HFF-Myc (cell line): ENCODE data around the gene FBLIM1.
A peak's percentile ranks its signal among the peaks of the same experiment; 100 is the strongest.

Source experiments
- DNase-seq: peaks from one replicate; pipeline ENCODE4 v3.0.0-alpha.2; 2011; ENCODE audit warnings: low read depth; ENCODE audit errors: extremely low read depth
- H3K4me3 ChIP-seq: replicated peaks from 2 replicates; pipeline ENCODE4 v1.5.1; 2011; ENCODE audit warnings: low read depth, mild to moderate bottlenecking, control low read depth, low read length
- TF ChIP-seq, protein P1 (sequence below): IDR thresholded peaks from 2 replicates; pipeline ENCODE4 v1.5.1; 2012; ENCODE audit warnings: mild to moderate bottlenecking, low read depth, low read length, control low read depth; ENCODE audit errors: missing control alignments

The FBLIM1 gene

GRCh38 chr1:15739259-15739658 lies 19.3 kb upstream of the FBLIM1 start:
- TF ChIP-seq, protein P1, sequence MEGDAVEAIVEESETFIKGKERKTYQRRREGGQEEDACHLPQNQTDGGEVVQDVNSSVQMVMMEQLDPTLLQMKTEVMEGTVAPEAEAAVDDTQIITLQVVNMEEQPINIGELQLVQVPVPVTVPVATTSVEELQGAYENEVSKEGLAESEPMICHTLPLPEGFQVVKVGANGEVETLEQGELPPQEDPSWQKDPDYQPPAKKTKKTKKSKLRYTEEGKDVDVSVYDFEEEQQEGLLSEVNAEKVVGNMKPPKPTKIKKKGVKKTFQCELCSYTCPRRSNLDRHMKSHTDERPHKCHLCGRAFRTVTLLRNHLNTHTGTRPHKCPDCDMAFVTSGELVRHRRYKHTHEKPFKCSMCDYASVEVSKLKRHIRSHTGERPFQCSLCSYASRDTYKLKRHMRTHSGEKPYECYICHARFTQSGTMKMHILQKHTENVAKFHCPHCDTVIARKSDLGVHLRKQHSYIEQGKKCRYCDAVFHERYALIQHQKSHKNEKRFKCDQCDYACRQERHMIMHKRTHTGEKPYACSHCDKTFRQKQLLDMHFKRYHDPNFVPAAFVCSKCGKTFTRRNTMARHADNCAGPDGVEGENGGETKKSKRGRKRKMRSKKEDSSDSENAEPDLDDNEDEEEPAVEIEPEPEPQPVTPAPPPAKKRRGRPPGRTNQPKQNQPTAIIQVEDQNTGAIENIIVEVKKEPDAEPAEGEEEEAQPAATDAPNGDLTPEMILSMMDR = no peak
- no peak for DNase-seq
- H3K4me3 ChIP-seq = no peak overlapping the region

GRCh38 chr1:15739745-15740144 lies 18.9 kb upstream of the FBLIM1 start:
- no peak overlapping the region for H3K4me3 ChIP-seq
- TF ChIP-seq, protein P1 = peak; percentile 24
- no peak for DNase-seq

- DNase-seq = peak; percentile 15
- TF ChIP-seq, protein P1 = peak; percentile 84
- no peak overlapping the region for H3K4me3 ChIP-seq
These were observed 17.4 kb upstream of the FBLIM1 start for GRCh38 chr1:15740924-15741850.

- TF ChIP-seq, protein P1 = no peak
- DNase-seq = no peak
- H3K4me3 ChIP-seq = no peak within 1 kb of the TSS
These were observed 16.2 kb upstream of the FBLIM1 start, which contains the start of gene TMEM82 for GRCh38 chr1:15742339-15742801. Gene TMEM82 (plus strand): TSS chr1:15742499. CDS start chr1:15742560, 61 bp downstream.

GRCh38 chr1:15744122-15744679 lies 14.4 kb upstream of the FBLIM1 start:
- TF ChIP-seq, protein P1 = no peak
- DNase-seq = no peak
- no peak overlapping the region for H3K4me3 ChIP-seq

- TF ChIP-seq, protein P1 = no peak
- DNase-seq = no peak
These were observed 11.2 kb upstream of the FBLIM1 start for GRCh38 chr1:15747378-15747777.

More at GRCh38 chr1:15747378-15747777, 11.2 kb upstream of the FBLIM1 start:
- no peak overlapping the region for H3K4me3 ChIP-seq
